Activated naive CD8-positive, alpha-beta T cell treated with anti-CD3 and anti-CD28 coated beads, Interleukin-2, amount 50 U/mL, for 24 hours (primary cell): ENCODE data around the gene PCBP2.

Source experiments
- ATAC-seq: fragments of 150-1000 bp; cut with Tn5 transposase; one replicate; pipeline ENCODE4 v1.10.0; 2021
- DNase-seq: peaks from one replicate; pipeline ENCODE4 v3.0.0; 2021
- H3K27ac Mint-ChIP-seq: one replicate; pipeline ENCODE4 v1.8.0; 2021; ENCODE audit warnings: mild to moderate bottlenecking, mixed read lengths
- H3K27me3 Mint-ChIP-seq: one replicate; pipeline ENCODE4 v1.8.0; 2021; ENCODE audit warnings: mixed read lengths
- H3K36me3 Mint-ChIP-seq: one replicate; pipeline ENCODE4 v1.8.0; 2021; ENCODE audit warnings: low read depth, mixed read lengths
- H3K4me1 Mint-ChIP-seq: one replicate; pipeline ENCODE4 v1.8.0; 2021; ENCODE audit warnings: mixed read lengths
- H3K4me3 Mint-ChIP-seq: one replicate; pipeline ENCODE4 v1.8.0; 2021; ENCODE audit warnings: mild to moderate bottlenecking, moderate library complexity, mixed read lengths
- H3K9me3 Mint-ChIP-seq: one replicate; pipeline ENCODE4 v1.8.0; 2021; ENCODE audit warnings: mixed read lengths

PCBP2 gene

GRCh38 chr12:53514628-53515290, 62.9 kb downstream of the PCBP2 start:
- Mint-ChIP-seq H3K36me3 (peaks cover 2% of the 10 kb centered on the region), H3K27ac (no peak overlapping the region), H3K9me3 (no peaks in the 10 kb centered on the region), H3K4me1 (no peaks in the 10 kb centered on the region), H3K4me3 (no peak overlapping the region), H3K27me3 (no peaks in the 10 kb centered on the region)
- ATAC-seq: no peak
- no peak for DNase-seq

- Mint-ChIP-seq H3K36me3 (peaks cover 5% of the 10 kb centered on the region), H3K27me3 (no peaks in the 10 kb centered on the region), H3K9me3 (no peaks in the 10 kb centered on the region), H3K4me1 (no peaks in the 10 kb centered on the region), H3K4me3 (no peak overlapping the region), H3K27ac (no peak overlapping the region)
- DNase-seq: no peak
- no peak for ATAC-seq
These were observed 63.4 kb downstream of the PCBP2 start for GRCh38 chr12:53515291-53515680.

- ATAC-seq: no peak
- H3K4me1 Mint-ChIP-seq: no peaks in the 10 kb centered on the region
- H3K27me3 Mint-ChIP-seq: no peaks in the 10 kb centered on the region
- DNase-seq: no peak
- H3K27ac Mint-ChIP-seq: no peak overlapping the region
- no peak overlapping the region for H3K4me3 Mint-ChIP-seq
- H3K9me3 Mint-ChIP-seq: no peaks in the 10 kb centered on the region
- H3K36me3 Mint-ChIP-seq: peaks cover 11% of the 10 kb centered on the region
These were observed 65.0 kb downstream of the PCBP2 start for GRCh38 chr12:53516758-53517455.

GRCh38 chr12:53518381-53518780, 66.5 kb downstream of the PCBP2 start:
- DNase-seq (no peak), ATAC-seq (no peak)
- Mint-ChIP-seq H3K4me3 (no peak overlapping the region), H3K9me3 (no peaks in the 10 kb centered on the region), H3K36me3 (peaks cover 17% of the 10 kb centered on the region), H3K4me1 (no peaks in the 10 kb centered on the region), H3K27ac (no peak overlapping the region), H3K27me3 (no peaks in the 10 kb centered on the region)

GRCh38 chr12:53523131-53523530, 71.2 kb downstream of the PCBP2 start:
- Mint-ChIP-seq H3K27ac (no peak overlapping the region), H3K36me3 (peaks cover 20% of the 10 kb centered on the region), H3K4me3 (no peak overlapping the region), H3K9me3 (no peaks in the 10 kb centered on the region), H3K4me1 (no peaks in the 10 kb centered on the region), H3K27me3 (no peaks in the 10 kb centered on the region)
- DNase-seq (no peak), ATAC-seq (no peak)

- no peak overlapping the region for H3K4me3 Mint-ChIP-seq
- no peaks in the 10 kb centered on the region for H3K4me1 Mint-ChIP-seq
- no peaks in the 10 kb centered on the region for H3K9me3 Mint-ChIP-seq
- ATAC-seq: no peak
- H3K27me3 Mint-ChIP-seq: no peaks in the 10 kb centered on the region
- DNase-seq: no peak
- H3K36me3 Mint-ChIP-seq: peaks cover 22% of the 10 kb centered on the region
- no peak overlapping the region for H3K27ac Mint-ChIP-seq
These were observed 72.6 kb downstream of the PCBP2 start for GRCh38 chr12:53524476-53524875.

- ATAC-seq (no peak), DNase-seq (no peak)
- Mint-ChIP-seq H3K36me3 (peaks cover 35% of the 10 kb centered on the region), H3K4me3 (no peak overlapping the region), H3K27me3 (no peaks in the 10 kb centered on the region), H3K9me3 (no peaks in the 10 kb centered on the region), H3K27ac (no peak overlapping the region), H3K4me1 (no peaks in the 10 kb centered on the region)
These were observed 78.2 kb downstream of the PCBP2 start for GRCh38 chr12:53530061-53530460.
